ENCODE data around the gene FOXK2. TPM values are rescaled to one million over a fixed set of nuclear protein-coding genes. Genes with fewer than 3 reads are reported as not detected.

Gene FOXK2
- total and polyA plus RNA-seq, 2 of the 8 experiments (the other 6 are each of a cell fraction or from before 2014, with no cell fraction given), result 34.7 to 64.9 TPM

- H4K20me1 ChIP-seq (replicated peaks in 1 of 2; ENCODE audit: control insufficient read depth in 1 of 2, insufficient read depth in 2 of 2, low read length in 2 of 2), result no peaks in the 10 kb centered on the region
- no peaks in the 10 kb centered on the region for H3K79me2 ChIP-seq (ENCODE audit: control insufficient read depth in 1 of 2, insufficient read depth in 2 of 2, low read length in 2 of 2)
- FAIRE-seq, result no peak
- H3K79me1 ChIP-seq (ENCODE audit: low read depth, low read length), result no peaks in the 10 kb centered on the region
- H3K4me3 ChIP-seq (ENCODE audit: extremely low read depth in 1 of 4, insufficient read depth in 2 of 4, low read depth in 3 of 4, low read length in 4 of 4), result peak overlapping the region in 1 of 4 experiments; percentile 68; a peak in 1 of 8 replicates
- DNase-seq (ENCODE audit: low read depth in 1 of 2, low spot score in 2 of 2), result peak; percentile 23 to 64
- H3K36me3 ChIP-seq (ENCODE audit: control insufficient read depth in 2 of 4, insufficient read depth in 4 of 4, low read length in 3 of 4), result no peaks in the 10 kb centered on the region
- peak overlapping the region; percentile 80 for H3K4ac ChIP-seq (replicated peaks; ENCODE audit: insufficient read length, low read depth, low read length)
- H2BK120ac ChIP-seq (replicated peaks; ENCODE audit: low read depth, low read length), result peak overlapping the region; percentile 44
- H3K4me1 ChIP-seq (replicated peaks in 1 of 4; ENCODE audit: control insufficient read depth in 3 of 4, insufficient read depth in 4 of 4, low read length in 3 of 4), result peaks cover 0 to 19% (median 9%) of the 10 kb centered on the region in 4 experiments; a peak in 6 of 7 replicates
- peak overlapping the region; percentile 68 for H4K5ac ChIP-seq (ENCODE audit: insufficient read length, low read depth, low read length)
- no peak overlapping the region for H3K23ac ChIP-seq (ENCODE audit: insufficient read length)
- H3K27ac ChIP-seq (ENCODE audit: low read depth, low read length), result no peak overlapping the region
- ChIA-PET CTCF (ENCODE audit: partially characterized antibody) (interaction anchor here (0.6 to 2.2 kb wide), 15 partner anchors 8 to 121 kb away, joined by 3 to 15 read pairs (median 4); no protein-coding TSS in a partner anchor), POLR2A (ENCODE audit: partially characterized antibody) (interaction anchor here (0.6 to 0.8 kb wide), 2 partner anchors 16 to 30 kb away, joined by 3 read pairs; no protein-coding TSS in a partner anchor)
- WGBS, 2 experiments (ENCODE audit: extremely low coverage in 1 of 2, insufficient coverage in 1 of 2, insufficient read length in 1 of 2, insufficient replicate concordance in 2 of 2, low coverage in 1 of 2, low lambda C conversion rate in 2 of 2, missing lambda C conversion rate in 1 of 2), result 66% methylated on average over 12 of the region's 12 CpGs; no CpG with 5 or more reads in 1 of the 2 experiments
- H2BK5ac ChIP-seq (ENCODE audit: low read depth, low read length), result peak overlapping the region; percentile 85; the same call in 1 of the 2 replicates
- no peak overlapping the region for H3K56ac ChIP-seq (replicated peaks; ENCODE audit: insufficient read length, low read depth, low read length)
- H3K18ac ChIP-seq (ENCODE audit: extremely low read depth, low read length), result peak overlapping the region; percentile 87
- peak overlapping the region; percentile 75; the same call in 1 of the 2 replicates for H2AK5ac ChIP-seq (ENCODE audit: low read depth, low read length)
- H2BK12ac ChIP-seq (ENCODE audit: low read depth, low read length), result peak overlapping the region; percentile 84; the same call in 1 of the 2 replicates
- no peaks in the 10 kb centered on the region for H3K9me3 ChIP-seq (ENCODE audit: insufficient read depth in 2 of 2, low read depth in 1 of 2, low read length in 1 of 2)
- no peak overlapping the region; the same call in 1 of the 2 replicates for H2BK20ac ChIP-seq (ENCODE audit: low read length)
- no peak overlapping the region for H2BK15ac ChIP-seq (ENCODE audit: low read length)
- H2AFZ ChIP-seq (ENCODE audit: low read length), result no peak overlapping the region
- H3K23me2 ChIP-seq (ENCODE audit: low read depth, low read length), result peaks cover 9% of the 10 kb centered on the region; the same call in 1 of the 2 replicates
- H3K9ac ChIP-seq (replicated peaks in 1 of 4; ENCODE audit: extremely low read depth in 1 of 4, low read depth in 3 of 4, low read length in 3 of 4), result no peak overlapping the region
- H4K91ac ChIP-seq (replicated peaks; ENCODE audit: insufficient read length, low read length), result peak overlapping the region; percentile 83
- no peak overlapping the region; the same call in 1 of the 2 replicates for H4K8ac ChIP-seq (ENCODE audit: extremely low read depth, insufficient read depth, low read length)
- H3K27me3 ChIP-seq (replicated peaks in 1 of 4; ENCODE audit: control insufficient read depth in 3 of 4, extremely low read depth in 1 of 4, insufficient read depth in 3 of 4, low read length in 3 of 4), result peaks cover 2 to 23% (median 19%) of the 10 kb centered on the region in 4 experiments; a peak in 6 of 7 replicates
- peak overlapping the region in 1 of 2 experiments; percentile 78; a peak in 2 of 4 replicates for H3K4me2 ChIP-seq (ENCODE audit: insufficient read depth in 1 of 2, low read depth in 2 of 2, low read length in 2 of 2)
- no peak overlapping the region for H3K14ac ChIP-seq (ENCODE audit: insufficient read length)
Measured at GRCh38 chr17:82495844-82496528, 23.5 kb upstream of the FOXK2 start.
